ENCODE data around the gene MTCL1.

DNA sequence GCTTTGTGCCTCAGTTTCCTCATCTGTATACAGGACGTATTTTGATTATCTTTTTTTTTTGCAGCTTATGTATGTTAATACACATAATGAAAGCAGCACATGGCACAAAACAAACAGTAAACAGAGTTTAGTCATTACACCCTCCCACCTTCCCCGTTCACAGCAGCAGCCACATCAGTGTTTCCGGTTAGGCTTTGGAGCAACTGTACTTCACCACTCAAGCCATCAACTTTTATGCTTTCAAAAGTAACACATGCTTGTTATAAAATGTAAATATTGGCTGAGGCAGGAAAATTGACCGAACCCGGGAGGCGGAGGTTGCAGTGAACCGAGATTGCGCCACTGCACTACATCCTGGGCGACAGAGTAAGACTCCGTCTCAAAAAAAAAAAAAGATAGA, 117.3 kb downstream of the MTCL1 start:
- TF ChIP-seq POLR2A (IDR thresholded peaks at IDR 0.05; ENCODE audit: extremely low read depth, insufficient read length): no peak
- TF ChIP-seq, protein P1, sequence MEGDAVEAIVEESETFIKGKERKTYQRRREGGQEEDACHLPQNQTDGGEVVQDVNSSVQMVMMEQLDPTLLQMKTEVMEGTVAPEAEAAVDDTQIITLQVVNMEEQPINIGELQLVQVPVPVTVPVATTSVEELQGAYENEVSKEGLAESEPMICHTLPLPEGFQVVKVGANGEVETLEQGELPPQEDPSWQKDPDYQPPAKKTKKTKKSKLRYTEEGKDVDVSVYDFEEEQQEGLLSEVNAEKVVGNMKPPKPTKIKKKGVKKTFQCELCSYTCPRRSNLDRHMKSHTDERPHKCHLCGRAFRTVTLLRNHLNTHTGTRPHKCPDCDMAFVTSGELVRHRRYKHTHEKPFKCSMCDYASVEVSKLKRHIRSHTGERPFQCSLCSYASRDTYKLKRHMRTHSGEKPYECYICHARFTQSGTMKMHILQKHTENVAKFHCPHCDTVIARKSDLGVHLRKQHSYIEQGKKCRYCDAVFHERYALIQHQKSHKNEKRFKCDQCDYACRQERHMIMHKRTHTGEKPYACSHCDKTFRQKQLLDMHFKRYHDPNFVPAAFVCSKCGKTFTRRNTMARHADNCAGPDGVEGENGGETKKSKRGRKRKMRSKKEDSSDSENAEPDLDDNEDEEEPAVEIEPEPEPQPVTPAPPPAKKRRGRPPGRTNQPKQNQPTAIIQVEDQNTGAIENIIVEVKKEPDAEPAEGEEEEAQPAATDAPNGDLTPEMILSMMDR (IDR thresholded peaks at IDR 0.05; ENCODE audit: low read depth, low read length): no peak
- TF ChIP-seq, protein P2, sequence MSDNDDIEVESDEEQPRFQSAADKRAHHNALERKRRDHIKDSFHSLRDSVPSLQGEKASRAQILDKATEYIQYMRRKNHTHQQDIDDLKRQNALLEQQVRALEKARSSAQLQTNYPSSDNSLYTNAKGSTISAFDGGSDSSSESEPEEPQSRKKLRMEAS (IDR thresholded peaks at IDR 0.05; ENCODE audit: low read depth, low read length): no peak
- TF ChIP-seq MYC (IDR thresholded peaks at IDR 0.05; ENCODE audit: low read depth, low read length): no peak
